Activated CD4-positive, alpha-beta memory T cell treated with anti-CD3 and anti-CD28 coated beads, Interleukin-2, amount 10 ng/mL, durations not matched to agents 7 days and 5 days (primary cell): ENCODE data around the gene LY6G6F. TPM values are rescaled to one million over a fixed set of nuclear protein-coding genes. Genes with fewer than 3 reads are reported as not detected.

ENCODE experiments used
- total RNA-seq, 2 experiments: library from RNA; stranded (reverse); gene quantifications; one replicate each; pipeline ENCODE4 v1.2.3, GENCODE V29; 2021

The LY6G6F gene
- total RNA-seq, 2 experiments from 2014 or later = not detected

Other genes with a start within 250 kb of the LY6G6F start
- gene MICB, start 208.7 kb upstream of the LY6G6F start, total RNA-seq = 10 to 100 TPM; 60.8 to 62.9 TPM
- gene MCCD1, start 177.9 kb upstream of the LY6G6F start, total RNA-seq = not detected
- gene DDX39B, start 164.9 kb upstream of the LY6G6F start, total RNA-seq = 100 to 1,000 TPM; 427 to 434 TPM
- gene ATP6V1G2, start 160.3 kb upstream of the LY6G6F start, total RNA-seq = 1 to 10 TPM; 2.7 to 3.8 TPM
- gene NFKBIL1, start 159.3 kb upstream of the LY6G6F start, total RNA-seq = 10 to 100 TPM; 22.8 to 23.6 TPM
- 10 to 100 TPM; 37.2 to 38.4 TPM for gene LTA, start 134.6 kb upstream of the LY6G6F start, total RNA-seq
- 100 to 1,000 TPM; 124 to 130 TPM for gene TNF, start 131.3 kb upstream of the LY6G6F start, total RNA-seq
- gene LTB, start 124.4 kb upstream of the LY6G6F start, total RNA-seq = 1,000 to 10,000 TPM; 1,185 to 1,194 TPM
- gene LST1, start 120.6 kb upstream of the LY6G6F start, total RNA-seq = 10 to 100 TPM; 69.8 to 74.5 TPM
- gene NCR3, start 113.9 kb upstream of the LY6G6F start, total RNA-seq = 10 to 100 TPM; 76.4 to 78.3 TPM
- gene AIF1, start 91.6 kb upstream of the LY6G6F start, total RNA-seq = 10 to 100 TPM; 11.3 to 11.7 TPM
- 100 to 1,000 TPM; 215 to 222 TPM for gene PRRC2A, start 86.2 kb upstream of the LY6G6F start, total RNA-seq
- 100 to 1,000 TPM; 275 to 282 TPM for gene BAG6, start 54.2 kb upstream of the LY6G6F start, total RNA-seq
- 1 to 10 TPM; 2.9 to 3.6 TPM for gene APOM, start 51.0 kb upstream of the LY6G6F start, total RNA-seq
- 10 to 100 TPM; 26.4 to 26.7 TPM for gene C6orf47, start 46.1 kb upstream of the LY6G6F start, total RNA-seq
- gene GPANK1, start 41.9 kb upstream of the LY6G6F start, total RNA-seq = 10 to 100 TPM; 33.6 to 35.2 TPM
- 100 to 1,000 TPM; 199 to 212 TPM for gene CSNK2B, start 40.8 kb upstream of the LY6G6F start, total RNA-seq
- 10 to 100 TPM; 16.7 to 17.2 TPM for gene LY6G5B, start 36.9 kb upstream of the LY6G6F start, total RNA-seq
- 1 to 10 TPM; 2.3 to 2.6 TPM for gene LY6G5C, start 25.8 kb upstream of the LY6G6F start, total RNA-seq
- gene ABHD16A, start 3.5 kb upstream of the LY6G6F start, total RNA-seq = 10 to 100 TPM; 53.1 to 55.0 TPM
- gene LY6G6D, start 8.5 kb downstream of the LY6G6F start, total RNA-seq = not detected
- gene LY6G6C, start 14.9 kb downstream of the LY6G6F start, total RNA-seq = not detected
- not detected for gene MPIG6B, start 16.5 kb downstream of the LY6G6F start, total RNA-seq
- 10 to 100 TPM; 22.1 to 23.9 TPM for gene DDAH2, start 22.4 kb downstream of the LY6G6F start, total RNA-seq
- gene CLIC1, start 29.7 kb downstream of the LY6G6F start, total RNA-seq = 100 to 1,000 TPM; 640 to 644 TPM
- 10 to 100 TPM; 60.1 to 63.2 TPM for gene MSH5, start 33.1 kb downstream of the LY6G6F start, total RNA-seq
- gene SAPCD1, start 55.8 kb downstream of the LY6G6F start, total RNA-seq = 10 to 100 TPM; 10.7 to 14.6 TPM
- gene VWA7, start 70.5 kb downstream of the LY6G6F start, total RNA-seq = 10 to 100 TPM; 11.0 to 12.2 TPM
- gene VARS1, start 88.9 kb downstream of the LY6G6F start, total RNA-seq = 10 to 100 TPM; 84.1 to 88.4 TPM
- 100 to 1,000 TPM; 100 to 108 TPM for gene LSM2, start 100.1 kb downstream of the LY6G6F start, total RNA-seq
- gene HSPA1L, start 108.4 kb downstream of the LY6G6F start, total RNA-seq = 1 to 10 TPM; 2.8 to 3.0 TPM
- 100 to 1,000 TPM; 147 to 151 TPM for gene HSPA1A, start 108.7 kb downstream of the LY6G6F start, total RNA-seq
- 10 to 100 TPM; 60.6 to 62.6 TPM for gene HSPA1B, start 120.9 kb downstream of the LY6G6F start, total RNA-seq
- 10 to 100 TPM; 29.2 to 29.6 TPM for gene NEU1, start 156.0 kb downstream of the LY6G6F start, total RNA-seq
- gene SLC44A4, start 172.1 kb downstream of the LY6G6F start, total RNA-seq = under 1 TPM in 1 of 2 experiments, not detected in 1; 0.38 TPM
- gene EHMT2, start 190.8 kb downstream of the LY6G6F start, total RNA-seq = 10 to 100 TPM; 57.0 to 58.4 TPM
- 1 to 10 TPM in 1 of 2 experiments, under 1 TPM in 1; 0.98 to 1.1 TPM for gene ZBTB12, start 195.2 kb downstream of the LY6G6F start, total RNA-seq
- gene C2, start 220.9 kb downstream of the LY6G6F start, total RNA-seq = 1 to 10 TPM in 1 of 2 experiments, under 1 TPM in 1; 0.45 to 1.0 TPM
- under 1 TPM; 0.58 to 0.60 TPM for gene CFB, start 239.2 kb downstream of the LY6G6F start, total RNA-seq